ENCODE results near the gene TAF12. TPM values are rescaled to one million over a fixed set of nuclear protein-coding genes. Genes with fewer than 3 reads are reported as not detected.

The TAF12 gene
- polyA plus RNA-seq, 1 of the 3 experiments (the other 2 are of a cell fraction), result 34.9 TPM

DNA sequence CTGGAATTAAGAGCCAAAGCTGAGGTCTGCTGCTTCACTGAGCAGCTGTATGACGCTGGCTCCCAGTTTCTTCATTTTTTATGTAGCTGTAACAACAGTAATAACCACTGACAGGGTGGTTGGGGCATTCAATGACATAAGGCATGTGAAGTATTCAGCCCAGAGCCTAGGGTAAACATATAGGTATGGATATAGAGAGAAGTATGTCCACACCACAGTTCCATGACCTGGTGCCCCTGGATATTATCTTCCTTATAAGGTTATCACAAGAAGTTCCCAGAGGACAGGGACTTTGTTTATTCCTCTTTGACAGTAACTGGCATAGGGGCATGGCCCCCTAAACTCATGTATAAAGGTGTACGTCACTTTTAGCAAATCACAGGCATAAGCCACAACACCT is 36.1 kb downstream of the TAF12 start:
- no peak for DNase-seq
- WGBS (ENCODE audit: low lambda C conversion rate), result 100% methylated on average over 2 of the region's 2 CpGs
- H3K4me2 ChIP-seq, result no peak overlapping the region
- no peaks in the 10 kb centered on the region for H3K9me2 ChIP-seq
- CTCF ChIA-PET, result interaction anchor here (0.6 to 6.4 kb wide), 3 partner anchors 24 to 248 kb away, joined by 3 to 48 read pairs (median 46); no protein-coding TSS in a partner anchor
- no peak overlapping the region for H3K27ac ChIP-seq (ENCODE audit: low read depth in 2 of 2, low read length in 1 of 2)
- H4K20me1 ChIP-seq (ENCODE audit: insufficient read depth), result no peaks in the 10 kb centered on the region
- H3K9me3 ChIP-seq, result no peaks in the 10 kb centered on the region
- POLR2A ChIA-PET, result interaction anchor here (2.8 kb wide), 1 partner anchor 25 kb away, joined by 6 read pairs; no protein-coding TSS in a partner anchor
- H3K27me3 ChIP-seq (ENCODE audit: insufficient read depth), result no peaks in the 10 kb centered on the region
- H3K4me1 ChIP-seq (ENCODE audit: control insufficient read depth in 1 of 2, insufficient read depth in 2 of 2, low read depth in 1 of 2, low read length in 1 of 2), result peaks cover 0 to 9% of the 10 kb centered on the region in 2 experiments; a peak in 3 of 4 replicates
- H3F3A ChIP-seq (replicated peaks; ENCODE audit: insufficient read depth), result peaks cover 21% of the 10 kb centered on the region
- no peak for TF ChIP-seq RCOR1 (IDR thresholded peaks at IDR 0.05; ENCODE audit: low read length)
- TF ChIP-seq USF2 (IDR thresholded peaks at IDR 0.05; ENCODE audit: borderline replicate concordance, low read depth, low read length), result no peak
- TF ChIP-seq TEAD4 (IDR thresholded peaks at IDR 0.05; ENCODE audit: borderline replicate concordance, insufficient read depth), result no peak
- TF ChIP-seq RAD21 (IDR thresholded peaks at IDR 0.05; ENCODE audit: low read length), result no peak
- TF ChIP-seq, protein P1, sequence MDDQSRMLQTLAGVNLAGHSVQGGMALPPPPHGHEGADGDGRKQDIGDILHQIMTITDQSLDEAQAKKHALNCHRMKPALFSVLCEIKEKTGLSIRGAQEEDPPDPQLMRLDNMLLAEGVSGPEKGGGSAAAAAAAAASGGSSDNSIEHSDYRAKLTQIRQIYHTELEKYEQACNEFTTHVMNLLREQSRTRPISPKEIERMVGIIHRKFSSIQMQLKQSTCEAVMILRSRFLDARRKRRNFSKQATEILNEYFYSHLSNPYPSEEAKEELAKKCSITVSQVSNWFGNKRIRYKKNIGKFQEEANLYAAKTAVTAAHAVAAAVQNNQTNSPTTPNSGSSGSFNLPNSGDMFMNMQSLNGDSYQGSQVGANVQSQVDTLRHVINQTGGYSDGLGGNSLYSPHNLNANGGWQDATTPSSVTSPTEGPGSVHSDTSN (IDR thresholded peaks at IDR 0.05), result no peak
- TF ChIP-seq, protein P2, sequence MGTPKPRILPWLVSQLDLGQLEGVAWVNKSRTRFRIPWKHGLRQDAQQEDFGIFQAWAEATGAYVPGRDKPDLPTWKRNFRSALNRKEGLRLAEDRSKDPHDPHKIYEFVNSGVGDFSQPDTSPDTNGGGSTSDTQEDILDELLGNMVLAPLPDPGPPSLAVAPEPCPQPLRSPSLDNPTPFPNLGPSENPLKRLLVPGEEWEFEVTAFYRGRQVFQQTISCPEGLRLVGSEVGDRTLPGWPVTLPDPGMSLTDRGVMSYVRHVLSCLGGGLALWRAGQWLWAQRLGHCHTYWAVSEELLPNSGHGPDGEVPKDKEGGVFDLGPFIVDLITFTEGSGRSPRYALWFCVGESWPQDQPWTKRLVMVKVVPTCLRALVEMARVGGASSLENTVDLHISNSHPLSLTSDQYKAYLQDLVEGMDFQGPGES (IDR thresholded peaks at IDR 0.05; ENCODE audit: low read depth, low read length), result no peak
- no peak for TF ChIP-seq MXI1 (IDR thresholded peaks at IDR 0.05; ENCODE audit: low read depth, low read length)
- TF ChIP-seq EP300 (IDR thresholded peaks at IDR 0.05; ENCODE audit: borderline replicate concordance in 1 of 2, low read depth in 1 of 2, low read length in 1 of 2), result no peak
- H3K4me3 ChIP-seq (ENCODE audit: low read depth in 2 of 2, low read length in 1 of 2), result no peak overlapping the region
- peaks cover 13 to 29% of the 10 kb centered on the region in 2 experiments for H3K36me3 ChIP-seq (replicated peaks in 1 of 2; ENCODE audit: control insufficient read depth in 1 of 2, insufficient read depth in 2 of 2, low read length in 1 of 2)
- no peak overlapping the region for H3K9ac ChIP-seq
- no peaks in the 10 kb centered on the region for H3K79me2 ChIP-seq (ENCODE audit: insufficient read depth)
- no peak overlapping the region for H2AFZ ChIP-seq (ENCODE audit: low read depth)

- Histone ChIP-seq H3K79me2 (ENCODE audit: insufficient read depth) (no peaks in the 10 kb centered on the region), H3K4me1 (ENCODE audit: control insufficient read depth in 1 of 2, insufficient read depth in 2 of 2, low read depth in 1 of 2, low read length in 1 of 2) (peaks cover 0 to 9% of the 10 kb centered on the region in 2 experiments; a peak in 3 of 4 replicates), H3K4me2 (no peak overlapping the region), H3K4me3 (ENCODE audit: low read depth in 2 of 2, low read length in 1 of 2) (no peak overlapping the region), H4K20me1 (ENCODE audit: insufficient read depth) (peaks cover 4% of the 10 kb centered on the region; the same call in 1 of the 2 replicates), H3K9me3 (no peaks in the 10 kb centered on the region), H3F3A (replicated peaks; ENCODE audit: insufficient read depth) (peaks cover 32% of the 10 kb centered on the region), H3K9ac (no peak overlapping the region), H2AFZ (ENCODE audit: low read depth) (no peak overlapping the region), H3K27me3 (ENCODE audit: insufficient read depth) (no peaks in the 10 kb centered on the region), H3K27ac (ENCODE audit: low read depth in 2 of 2, low read length in 1 of 2) (no peak overlapping the region), H3K36me3 (replicated peaks in 1 of 2; ENCODE audit: control insufficient read depth in 1 of 2, insufficient read depth in 2 of 2, low read length in 1 of 2) (peaks cover 9 to 20% of the 10 kb centered on the region in 2 experiments), H3K9me2 (no peaks in the 10 kb centered on the region)
- WGBS (ENCODE audit: low lambda C conversion rate), result 94% methylated on average over 6 of the region's 6 CpGs
- TF ChIP-seq ZBTB33 (IDR thresholded peaks at IDR 0.05; ENCODE audit: borderline replicate concordance, low read depth) (no peak), SIN3A (IDR thresholded peaks at IDR 0.05; ENCODE audit: borderline replicate concordance, low read depth, low read length) (no peak), TEAD4 (IDR thresholded peaks at IDR 0.05; ENCODE audit: borderline replicate concordance, insufficient read depth) (no peak), FOXJ3 (CRISPR knock-in tag; IDR thresholded peaks at IDR 0.05) (no peak)
- TF ChIP-seq, protein P1 (IDR thresholded peaks at IDR 0.05), result no peak
- ChIA-PET CTCF (interaction anchor here (0.7 to 6.4 kb wide), 9 partner anchors 19 to 357 kb away, joined by 3 to 48 read pairs (median 5); no protein-coding TSS in a partner anchor), POLR2A (interaction anchor here (1.0 kb wide), 1 partner anchor 23 kb away, joined by 4 read pairs; no protein-coding TSS in a partner anchor)
- no peak for DNase-seq
These were observed 37.9 kb downstream of the TAF12 start for GRCh38 chr1:28604962-28605361.

All from SK-N-SH (cell line).